HFFc6 (cell line): Measurements from ENCODE around the gene ZNF789. TPM values are rescaled to one million over a fixed set of nuclear protein-coding genes. Genes with fewer than 3 reads are reported as not detected.
A peak's percentile ranks its signal among the peaks of the same experiment; 100 is the strongest.

ENCODE experiments used
- DNase-seq: peaks from one replicate; pipeline ENCODE4 v3.0.0-alpha.2; 2018
- H3K27ac Mint-ChIP-seq: 2 replicates; pipeline ENCODE4 v1.8.0; 2020; ENCODE audit warnings: mild to moderate bottlenecking, mixed read lengths
- H3K27me3 Mint-ChIP-seq: 2 replicates; pipeline ENCODE4 v1.8.0; 2021; ENCODE audit warnings: mild to moderate bottlenecking, moderate library complexity, mixed read lengths; ENCODE audit not compliant: insufficient read depth
- H3K36me3 Mint-ChIP-seq: 2 replicates; pipeline ENCODE4 v1.8.0; 2021; ENCODE audit warnings: low read depth, mixed read lengths
- H3K4me1 Mint-ChIP-seq: 2 replicates; pipeline ENCODE4 v1.8.0; 2020; ENCODE audit warnings: low read depth, mixed read lengths
- H3K4me3 Mint-ChIP-seq: 2 replicates; pipeline ENCODE4 v1.8.0; 2020; ENCODE audit warnings: mild to moderate bottlenecking, moderate library complexity, mixed read lengths
- H3K9me3 Mint-ChIP-seq: 2 replicates; pipeline ENCODE4 v1.8.0; 2020; ENCODE audit warnings: mild to moderate bottlenecking, mixed read lengths
- total RNA-seq, 6 experiments: library from RNA; stranded (reverse); fragmentation: NEBNext Ultra II Directional; extraction: Animal tissue kit (Norgen Biotek cat#: 25700); gene quantifications; 2 replicates in 1 of 6; 3 replicates in 5 of 6; pipeline ENCODE4 v1.2.3, GENCODE V29; 2021
- TF ChIP-seq, protein P1 (sequence below): fragments of 200-600 bp; sonication (generic); IDR thresholded peaks from 2 replicates; pipeline ENCODE4 v1.5.0; 2021; ENCODE audit warnings: antibody characterized with exemption, mild to moderate bottlenecking

The ZNF789 gene
- total RNA-seq, 6 experiments from 2014 or later = 5.2 to 6.4 (median 5.6) TPM

DNA sequence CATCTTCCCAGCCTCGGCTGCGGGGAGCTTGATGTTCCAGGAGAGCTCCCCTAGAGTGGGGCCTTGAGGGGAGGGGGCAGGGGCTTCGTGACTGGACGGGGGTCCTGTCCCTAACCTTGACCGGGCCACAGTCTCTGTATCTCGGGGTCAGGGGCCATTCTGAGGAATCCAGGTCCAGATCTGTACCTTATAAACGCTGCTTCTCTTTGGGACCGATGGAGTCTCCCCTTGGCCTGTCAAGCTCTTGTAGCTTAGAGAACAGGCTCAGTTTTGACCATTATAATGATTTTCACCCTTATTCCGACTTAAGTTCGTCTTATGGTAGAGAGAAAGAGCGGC is 32.6 kb downstream of the ZNF789 start:
- Mint-ChIP-seq H3K36me3 (peaks cover 28% of the 10 kb centered on the region), H3K27ac (peak overlapping the region; percentile 96), H3K4me1 (peaks cover 29% of the 10 kb centered on the region), H3K4me3 (peak overlapping the region; percentile 96), H3K9me3 (peaks cover 8% of the 10 kb centered on the region), H3K27me3 (peaks cover 1% of the 10 kb centered on the region; the same call in 1 of the 2 replicates)
- TF ChIP-seq, protein P1, sequence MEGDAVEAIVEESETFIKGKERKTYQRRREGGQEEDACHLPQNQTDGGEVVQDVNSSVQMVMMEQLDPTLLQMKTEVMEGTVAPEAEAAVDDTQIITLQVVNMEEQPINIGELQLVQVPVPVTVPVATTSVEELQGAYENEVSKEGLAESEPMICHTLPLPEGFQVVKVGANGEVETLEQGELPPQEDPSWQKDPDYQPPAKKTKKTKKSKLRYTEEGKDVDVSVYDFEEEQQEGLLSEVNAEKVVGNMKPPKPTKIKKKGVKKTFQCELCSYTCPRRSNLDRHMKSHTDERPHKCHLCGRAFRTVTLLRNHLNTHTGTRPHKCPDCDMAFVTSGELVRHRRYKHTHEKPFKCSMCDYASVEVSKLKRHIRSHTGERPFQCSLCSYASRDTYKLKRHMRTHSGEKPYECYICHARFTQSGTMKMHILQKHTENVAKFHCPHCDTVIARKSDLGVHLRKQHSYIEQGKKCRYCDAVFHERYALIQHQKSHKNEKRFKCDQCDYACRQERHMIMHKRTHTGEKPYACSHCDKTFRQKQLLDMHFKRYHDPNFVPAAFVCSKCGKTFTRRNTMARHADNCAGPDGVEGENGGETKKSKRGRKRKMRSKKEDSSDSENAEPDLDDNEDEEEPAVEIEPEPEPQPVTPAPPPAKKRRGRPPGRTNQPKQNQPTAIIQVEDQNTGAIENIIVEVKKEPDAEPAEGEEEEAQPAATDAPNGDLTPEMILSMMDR = no peak
- no peak for DNase-seq

GRCh38 chr7:99514050-99514449 is 41.4 kb downstream of the ZNF789 start:
- H3K4me1 Mint-ChIP-seq = peaks cover 7% of the 10 kb centered on the region
- TF ChIP-seq, protein P1 = no peak
- H3K36me3 Mint-ChIP-seq = peaks cover 21% of the 10 kb centered on the region
- DNase-seq = peak; percentile 9
- peak overlapping the region; percentile 65 for H3K27ac Mint-ChIP-seq
- peaks cover 1% of the 10 kb centered on the region; the same call in 1 of the 2 replicates for H3K27me3 Mint-ChIP-seq
- no peak overlapping the region; the same call in 1 of the 2 replicates for H3K4me3 Mint-ChIP-seq
- no peaks in the 10 kb centered on the region for H3K9me3 Mint-ChIP-seq

GRCh38 chr7:99521399-99521798 is 48.7 kb downstream of the ZNF789 start:
- H3K27me3 Mint-ChIP-seq = no peaks in the 10 kb centered on the region
- no peaks in the 10 kb centered on the region for H3K4me1 Mint-ChIP-seq
- H3K27ac Mint-ChIP-seq = no peak overlapping the region
- H3K36me3 Mint-ChIP-seq = peaks cover 48% of the 10 kb centered on the region
- no peaks in the 10 kb centered on the region for H3K9me3 Mint-ChIP-seq
- TF ChIP-seq, protein P1 = no peak
- H3K4me3 Mint-ChIP-seq = no peak overlapping the region
- no peak for DNase-seq

DNA sequence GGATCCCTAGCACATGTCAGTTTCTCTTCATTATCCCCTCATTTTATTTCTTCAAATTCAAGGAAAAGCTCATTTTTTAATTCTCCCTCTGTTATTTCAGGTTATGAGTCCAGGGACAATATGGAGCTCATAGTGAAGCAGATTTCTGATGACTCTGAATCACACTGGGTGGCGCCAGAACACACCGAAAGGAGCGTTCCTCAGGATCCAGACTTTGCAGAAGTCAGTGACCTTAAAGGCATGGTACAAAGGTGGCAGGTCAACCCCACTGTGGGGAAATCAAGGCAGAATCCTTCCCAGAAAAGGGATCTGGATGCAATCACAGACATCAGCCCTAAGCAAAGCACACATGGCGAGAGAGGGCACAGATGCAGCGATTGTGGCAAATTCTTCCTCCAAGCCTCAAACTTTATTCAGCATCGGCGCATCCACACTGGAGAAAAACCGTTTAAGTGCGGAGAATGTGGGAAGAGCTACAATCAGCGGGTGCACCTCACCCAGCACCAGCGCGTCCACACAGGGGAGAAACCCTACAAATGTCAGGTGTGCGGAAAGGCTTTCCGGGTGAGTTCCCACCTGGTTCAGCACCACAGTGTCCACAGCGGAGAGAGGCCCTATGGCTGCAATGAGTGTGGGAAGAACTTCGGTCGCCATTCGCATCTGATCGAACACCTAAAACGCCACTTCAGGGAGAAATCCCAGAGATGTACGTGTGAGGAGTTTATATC is 53.2 kb downstream of the ZNF789 start:
- no peaks in the 10 kb centered on the region for H3K27me3 Mint-ChIP-seq
- DNase-seq = no peak
- peaks cover 71% of the 10 kb centered on the region for H3K36me3 Mint-ChIP-seq
- TF ChIP-seq, protein P1 = peak; percentile 44; the same call in 1 of the 2 replicates
- no peaks in the 10 kb centered on the region for H3K4me1 Mint-ChIP-seq
- no peak overlapping the region for H3K27ac Mint-ChIP-seq
- no peak overlapping the region for H3K4me3 Mint-ChIP-seq
- peaks cover 31% of the 10 kb centered on the region for H3K9me3 Mint-ChIP-seq

DNA sequence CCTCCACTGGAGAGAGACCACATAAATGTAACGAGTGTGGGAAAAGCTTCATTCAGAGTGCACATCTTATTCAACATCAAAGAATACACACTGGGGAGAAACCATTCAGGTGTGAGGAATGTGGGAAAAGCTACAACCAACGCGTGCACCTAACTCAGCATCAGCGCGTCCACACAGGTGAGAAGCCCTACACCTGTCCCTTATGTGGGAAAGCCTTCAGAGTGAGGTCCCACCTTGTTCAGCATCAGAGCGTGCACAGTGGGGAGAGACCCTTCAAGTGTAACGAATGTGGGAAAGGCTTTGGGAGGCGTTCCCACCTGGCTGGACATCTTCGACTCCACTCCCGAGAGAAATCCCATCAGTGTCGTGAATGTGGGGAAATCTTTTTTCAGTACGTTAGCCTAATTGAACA is 58.7 kb downstream of the ZNF789 start:
- 0 out of 2 replicates have a peak, but pooled peaks cover 2% of the 10 kb centered on the region for H3K27me3 Mint-ChIP-seq
- TF ChIP-seq, protein P1 = no peak
- H3K9me3 Mint-ChIP-seq = peaks cover 72% of the 10 kb centered on the region
- H3K4me1 Mint-ChIP-seq = no peaks in the 10 kb centered on the region
- peak; percentile 18 for DNase-seq
- H3K36me3 Mint-ChIP-seq = peaks cover 87% of the 10 kb centered on the region
- no peak overlapping the region for H3K4me3 Mint-ChIP-seq
- H3K27ac Mint-ChIP-seq = no peak overlapping the region
